CD4-positive, alpha-beta T cell treated with Interleukin-6 at 100 ng/mL for 8 hours (primary cell): ENCODE data around the gene PAQR6.
"Not testable (repeated sequence)": the region's sequence is repeated elsewhere in the genome, so short reads cannot be mapped to it uniquely, and the experiment has no call there.

Experiments
- DNase-seq: peaks from one replicate; pipeline ENCODE4 v3.0.0-alpha.2; 2020; ENCODE audit warnings: mixed read lengths, low spot score

PAQR6 gene

DNA sequence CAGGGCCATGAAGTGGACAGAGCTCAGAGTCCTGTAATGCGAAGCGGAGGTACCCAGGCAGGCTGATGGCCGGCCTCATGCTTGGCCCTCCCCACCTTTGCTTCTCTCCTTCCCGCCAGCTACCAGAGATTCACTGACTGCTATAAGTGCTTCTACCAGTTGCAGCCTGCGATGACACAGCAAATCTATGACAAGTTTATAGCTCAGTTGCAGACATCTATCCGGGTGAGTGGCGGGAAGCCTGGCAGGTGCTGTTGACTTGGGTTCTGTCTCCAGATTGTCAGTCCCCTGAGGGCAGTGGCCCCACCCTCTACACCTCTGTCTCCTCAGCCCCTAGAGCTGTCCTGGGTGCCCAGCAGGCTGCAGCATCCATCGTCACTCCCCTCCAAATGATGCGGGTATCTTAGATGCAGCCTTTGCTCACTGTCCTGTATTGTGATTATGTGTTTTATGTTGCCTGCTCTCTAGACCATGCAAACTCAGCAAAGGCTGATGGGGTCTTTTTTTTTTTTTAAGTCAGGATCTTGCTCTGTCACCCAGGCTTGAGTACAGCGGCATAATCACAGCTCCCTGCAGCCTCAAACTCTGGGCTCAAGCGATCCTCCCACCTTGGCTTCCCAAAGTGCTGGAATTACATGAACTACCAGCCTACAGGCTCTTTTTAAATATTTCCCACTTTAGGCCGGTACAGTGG lies 15.5 kb downstream of the PAQR6 start:
- no peak for DNase-seq

DNA sequence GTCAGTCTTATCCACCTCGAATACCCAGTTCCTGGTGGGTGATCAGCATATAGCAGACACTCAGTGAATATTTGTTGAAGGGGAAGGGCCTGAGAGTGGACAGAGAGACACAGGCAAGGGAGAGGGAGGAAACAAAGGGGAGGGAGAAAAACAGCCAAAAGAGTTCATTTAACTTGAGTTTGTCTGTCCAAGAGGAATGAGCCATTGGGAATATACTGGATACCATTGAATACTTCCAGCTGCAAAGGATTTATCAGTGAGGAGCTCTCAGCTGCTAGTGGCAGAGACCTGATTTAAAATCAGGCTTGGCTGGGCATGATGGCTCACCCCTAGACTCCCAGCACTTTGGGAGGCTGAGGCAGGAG lies 17.4 kb downstream of the PAQR6 start:
- no peak for DNase-seq

DNA sequence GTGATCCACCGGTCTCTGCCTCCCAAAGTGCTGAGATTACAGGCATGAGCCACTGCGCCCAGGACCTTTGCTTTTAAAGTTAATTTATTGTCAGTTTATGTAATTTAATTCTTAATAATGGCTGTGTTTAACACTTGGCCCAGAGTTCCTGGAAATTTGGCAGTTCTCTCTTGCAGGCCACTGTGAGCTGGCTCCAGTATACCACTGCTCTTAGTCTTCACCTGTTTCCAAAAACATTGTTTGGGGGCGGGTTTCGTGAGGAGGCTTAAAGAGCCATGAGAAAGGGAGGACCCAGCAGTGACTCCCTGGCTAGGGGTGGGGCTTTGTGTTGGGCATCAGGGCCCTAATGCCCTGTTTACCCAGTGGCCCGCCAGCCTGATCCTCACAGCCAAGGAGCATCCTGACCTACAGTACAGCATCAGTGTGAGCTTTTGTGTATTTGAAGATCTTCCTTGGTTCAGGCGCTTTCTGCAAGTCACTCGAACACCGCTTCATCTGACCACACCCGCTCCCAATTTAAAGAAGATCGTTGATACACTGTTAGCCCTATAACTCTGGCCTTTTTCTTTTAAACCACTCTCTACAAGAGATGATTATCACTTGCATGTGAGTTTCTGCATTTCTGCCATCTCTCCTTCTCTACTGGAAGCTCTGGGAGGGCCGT lies 17.9 kb downstream of the PAQR6 start:
- DNase-seq, result no peak

DNA sequence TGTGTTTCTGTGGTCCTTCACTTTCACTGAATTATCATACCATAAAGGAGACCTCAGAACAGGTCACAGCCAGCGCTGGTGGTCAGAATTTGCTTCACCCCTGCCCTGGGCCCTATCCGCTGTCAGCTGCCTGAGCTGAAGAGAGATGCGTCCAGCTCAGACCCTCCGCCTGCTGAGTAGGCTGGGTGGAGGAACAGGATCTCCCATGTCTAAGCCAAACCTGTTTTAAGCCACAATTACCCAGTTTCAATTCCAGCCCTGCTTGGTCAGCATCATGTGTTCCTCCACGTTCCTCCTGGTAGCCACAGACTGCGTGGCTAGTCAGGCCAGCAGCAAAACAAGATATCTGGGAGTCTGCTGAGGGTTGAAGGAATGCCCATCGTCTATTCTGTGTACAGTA lies 19.4 kb downstream of the PAQR6 start:
- no peak for DNase-seq

DNA sequence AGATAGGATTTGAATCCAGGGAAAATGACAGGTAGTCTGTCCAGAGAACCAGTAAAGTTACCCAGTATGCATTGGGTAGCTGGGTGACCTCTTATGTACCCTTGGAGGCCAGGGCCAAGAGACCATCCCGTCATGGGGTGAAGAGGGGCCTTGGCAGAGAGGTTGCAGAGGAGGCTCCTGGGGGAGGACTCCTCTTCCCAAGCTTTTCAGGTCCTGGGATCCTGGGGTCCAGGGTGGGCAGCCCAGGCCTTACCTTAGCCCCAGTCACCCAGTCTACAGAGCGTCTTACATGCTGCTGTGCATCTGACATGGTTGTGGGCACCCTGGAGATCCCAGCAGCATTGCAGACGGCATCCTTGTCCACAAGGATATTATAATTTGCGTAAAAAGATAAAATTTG lies 21.1 kb downstream of the PAQR6 start:
- no peak for DNase-seq

DNA sequence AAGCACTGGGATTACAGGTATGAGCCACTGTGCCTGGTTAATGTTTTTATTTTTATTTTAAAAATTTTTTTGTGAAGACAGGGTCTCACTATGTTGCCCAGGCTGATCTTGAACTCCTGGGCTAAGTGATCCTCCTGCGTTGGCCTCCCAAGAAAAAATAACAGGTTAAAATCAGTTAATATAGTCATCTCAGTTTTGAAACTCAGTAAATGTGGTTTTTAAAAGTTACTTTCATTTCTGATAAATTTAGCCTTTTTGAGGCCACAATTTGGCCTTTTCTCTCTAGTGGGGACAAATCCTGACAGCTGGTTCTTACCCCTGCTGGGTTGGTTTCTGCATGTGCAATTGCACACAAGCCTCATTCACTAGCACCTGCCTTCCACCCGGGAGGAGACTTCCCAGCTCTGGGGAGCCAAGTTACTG lies 21.7 kb downstream of the PAQR6 start:
- DNase-seq, result no peak

DNA sequence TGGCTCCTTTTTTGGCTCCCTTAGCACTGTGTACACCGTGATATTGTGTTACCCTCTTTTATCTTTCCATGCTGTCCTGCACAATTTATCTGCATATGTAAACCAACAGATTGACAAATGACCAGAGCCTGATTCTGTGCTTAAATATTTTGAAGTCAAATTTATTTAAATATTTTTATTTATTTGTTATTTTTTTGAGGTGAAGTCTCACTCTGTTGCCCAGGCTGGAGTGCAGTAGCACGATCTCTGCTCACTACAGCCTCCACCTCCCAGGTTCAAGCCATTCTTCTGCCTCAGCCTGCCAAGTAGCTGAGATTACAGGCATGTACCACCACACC lies 22.2 kb downstream of the PAQR6 start:
- DNase-seq, result no peak

DNA sequence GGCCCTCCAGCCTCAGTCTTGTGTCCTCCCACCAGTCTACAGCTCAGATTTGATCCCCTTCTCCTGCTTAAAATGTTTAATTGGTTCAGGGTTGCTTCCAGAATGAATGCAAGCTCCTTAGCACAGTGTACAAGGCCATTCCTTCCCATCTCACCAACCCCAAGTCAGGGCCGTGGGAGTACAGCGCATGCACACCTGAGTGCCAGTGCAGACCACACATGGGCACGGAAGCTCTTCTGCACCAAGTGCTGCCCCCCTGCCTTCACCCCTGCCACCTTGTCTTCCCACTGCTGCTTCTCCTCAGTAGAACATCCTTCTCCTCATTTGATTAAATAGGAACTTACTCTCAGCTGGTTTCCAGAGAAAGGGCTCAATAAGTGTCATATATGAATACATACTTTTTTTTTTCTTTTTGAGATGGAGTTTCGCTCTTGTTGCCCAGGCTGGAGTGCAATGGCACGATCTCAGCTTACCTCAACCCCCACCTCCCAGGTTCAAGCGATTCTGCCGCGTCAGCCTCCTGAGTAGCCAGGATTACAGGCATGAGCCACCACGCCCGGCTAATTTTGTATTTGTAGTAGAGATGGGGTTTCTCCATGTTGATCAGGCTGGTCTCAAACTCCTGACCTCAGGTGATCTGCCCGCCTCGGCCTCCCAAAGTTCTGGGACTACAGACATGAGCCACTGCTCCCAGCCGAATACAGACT lies 25.7 kb downstream of the PAQR6 start:
- no peak for DNase-seq

DNA sequence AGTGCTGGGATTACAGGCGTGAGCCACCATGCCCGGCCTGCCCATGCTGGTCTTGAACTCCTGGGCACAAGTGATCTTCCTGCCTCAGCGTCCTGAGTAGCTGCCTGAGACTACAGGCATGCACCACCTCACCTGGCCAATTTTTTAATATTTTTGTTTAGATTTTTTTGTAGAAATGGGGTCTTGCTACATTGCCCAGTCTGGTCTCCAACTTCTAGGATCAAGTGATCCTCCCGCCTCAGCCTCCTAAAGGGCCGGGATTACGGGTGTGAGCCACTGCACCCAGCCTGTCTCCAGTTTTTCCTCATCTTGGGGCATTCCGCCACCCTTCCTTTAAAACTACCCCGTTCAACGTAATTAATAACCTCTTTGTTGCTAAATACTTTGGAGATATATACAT lies 27.6 kb downstream of the PAQR6 start:
- no peak for DNase-seq

DNA sequence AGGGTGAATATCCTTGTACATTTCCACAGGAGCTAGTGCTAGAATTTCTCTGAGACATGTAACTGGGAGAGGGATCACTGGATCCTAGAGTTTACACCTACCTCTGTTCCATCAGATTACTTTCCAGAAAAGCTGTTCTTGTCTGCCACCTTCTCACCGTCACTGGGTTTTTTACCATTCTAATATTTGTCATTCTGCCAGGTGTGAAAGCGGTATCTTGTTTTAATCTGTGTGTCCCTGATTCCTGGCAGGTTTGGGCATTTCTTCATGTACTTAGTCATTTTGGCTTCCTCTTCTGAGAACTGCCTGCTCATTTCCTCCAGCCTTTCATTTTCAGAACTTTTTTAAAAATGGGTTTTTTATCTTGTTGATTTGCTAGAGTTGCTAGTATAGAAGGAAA lies 30.0 kb downstream of the PAQR6 start:
- peak; percentile 75 for DNase-seq

DNA sequence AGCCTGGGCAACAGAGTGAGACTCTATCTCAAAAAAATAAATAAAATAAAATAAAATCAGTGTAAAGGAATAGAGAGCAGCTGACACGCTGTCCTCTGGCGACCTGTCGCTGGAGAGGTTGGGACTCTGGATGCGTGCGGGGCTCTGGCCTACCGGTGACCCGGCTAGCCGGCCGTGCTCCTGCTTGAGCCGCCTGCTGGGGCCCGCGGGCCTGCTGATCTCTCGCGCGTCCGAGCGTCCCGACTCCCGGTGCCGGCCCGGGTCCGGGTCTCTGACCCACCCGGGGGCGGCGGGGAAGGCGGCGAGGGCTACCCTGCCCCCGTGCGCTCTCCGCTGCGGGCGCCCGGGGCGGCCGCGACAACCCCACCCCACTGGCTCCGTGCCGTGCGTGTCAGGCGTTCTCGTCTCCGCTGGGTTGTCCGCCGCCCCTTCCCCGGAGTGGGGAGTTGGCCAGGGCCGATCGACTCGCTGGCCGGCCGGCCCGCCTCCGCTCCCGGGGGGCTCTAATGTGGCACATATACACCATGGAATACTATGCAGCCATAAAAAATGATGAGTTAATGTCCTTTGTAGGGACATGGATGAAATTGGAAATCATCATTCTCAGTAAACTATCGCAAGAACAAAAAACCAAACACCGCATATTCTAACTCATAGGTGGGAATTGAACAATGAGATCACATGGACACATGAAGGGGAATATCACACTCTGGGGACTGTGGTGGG lies 31.3 kb downstream of the PAQR6 start:
- not testable (repeated sequence) for DNase-seq

DNA sequence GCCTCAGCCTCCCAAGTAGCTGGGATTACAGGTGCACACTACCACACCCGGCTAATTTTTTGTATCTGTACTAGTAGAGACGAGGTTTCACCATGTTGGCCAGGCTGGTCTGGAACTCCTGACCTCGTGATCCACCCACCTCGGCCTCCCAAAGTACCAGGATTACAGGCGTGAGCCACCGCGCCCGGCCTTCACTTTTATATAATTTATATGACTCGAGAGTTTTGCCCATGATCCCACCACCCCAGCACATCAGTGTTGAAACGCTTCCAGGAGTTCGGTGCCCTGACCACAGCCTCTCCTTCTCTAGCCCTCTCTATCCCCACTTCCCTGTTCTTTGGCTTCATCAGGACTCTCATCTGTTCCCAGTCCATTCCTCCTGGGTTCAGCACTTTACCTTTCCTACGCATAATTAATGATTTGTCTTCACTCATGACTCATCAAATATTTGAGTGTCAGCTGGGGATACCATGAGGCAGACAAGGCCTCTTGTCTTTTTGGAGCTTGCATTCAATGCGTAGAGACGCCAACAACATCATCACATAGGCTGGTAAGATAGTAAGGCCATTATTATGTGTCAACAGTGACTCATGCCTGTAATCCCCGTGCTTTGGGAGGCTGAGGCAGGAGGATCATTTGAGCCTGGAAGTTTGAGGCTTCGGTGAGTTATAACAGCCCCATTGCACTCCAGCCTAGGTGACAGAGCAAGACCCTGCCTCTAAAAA lies 33.7 kb downstream of the PAQR6 start:
- peak; percentile 21 for DNase-seq

DNA sequence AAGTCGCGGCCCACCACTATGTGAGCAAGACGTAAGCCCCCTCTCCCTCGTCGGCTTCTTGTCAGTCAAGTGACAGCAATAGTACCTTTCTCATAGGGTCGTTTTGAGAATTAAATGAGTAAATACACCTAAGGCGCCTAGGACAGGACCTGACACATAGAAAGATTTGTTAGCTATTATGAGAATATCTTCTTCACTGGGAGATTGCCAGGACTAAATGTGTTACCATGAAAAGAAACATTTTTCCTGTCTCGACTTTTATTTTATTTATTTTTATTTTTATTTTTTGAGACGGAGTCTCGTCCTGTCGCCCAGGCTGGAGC lies 34.3 kb downstream of the PAQR6 start:
- no peak for DNase-seq

DNA sequence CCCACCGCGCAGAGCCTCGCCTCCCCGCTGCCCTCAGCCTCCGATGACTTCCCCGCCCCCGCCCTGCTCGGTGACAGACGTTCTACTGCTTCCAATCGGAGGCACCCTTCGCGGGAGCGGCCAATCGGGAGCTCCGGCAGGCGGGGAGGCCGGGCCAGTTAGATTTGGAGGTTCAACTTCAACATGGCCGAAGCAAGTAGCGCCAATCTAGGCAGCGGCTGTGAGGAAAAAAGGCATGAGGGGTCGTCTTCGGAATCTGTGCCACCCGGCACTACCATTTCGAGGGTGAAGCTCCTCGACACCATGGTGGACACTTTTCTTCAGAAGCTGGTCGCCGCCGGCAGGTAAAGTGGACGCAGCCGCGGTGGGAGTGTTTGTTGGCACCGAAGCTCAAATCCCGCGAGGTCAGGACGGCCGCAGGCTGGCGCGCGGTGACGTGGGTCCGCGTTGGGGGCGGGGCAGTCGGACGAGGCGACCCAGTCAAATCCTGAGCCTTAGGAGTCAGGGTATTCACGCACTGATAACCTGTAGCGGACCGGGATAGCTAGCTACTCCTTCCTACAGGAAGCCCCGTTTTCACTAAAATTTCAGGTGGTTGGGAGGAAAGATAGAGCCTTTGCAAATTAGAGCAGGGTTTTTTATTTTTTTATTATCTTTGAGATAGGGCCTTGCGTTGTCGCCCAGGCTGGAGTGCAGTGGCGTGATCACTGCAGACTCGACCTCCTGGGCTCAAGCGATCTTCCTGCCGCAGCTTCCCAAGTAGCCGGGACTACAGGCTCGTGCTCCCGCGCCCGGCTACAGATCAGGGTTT lies 34.8 kb downstream of the PAQR6 start, which contains the start of gene PMF1:
Gene PMF1, plus strand, starts transcription at position 175 of the 811 bp plus-strand sequence. Its CDS starts 9 bp downstream, at position 184.
- peak; percentile 96 for DNase-seq

DNA sequence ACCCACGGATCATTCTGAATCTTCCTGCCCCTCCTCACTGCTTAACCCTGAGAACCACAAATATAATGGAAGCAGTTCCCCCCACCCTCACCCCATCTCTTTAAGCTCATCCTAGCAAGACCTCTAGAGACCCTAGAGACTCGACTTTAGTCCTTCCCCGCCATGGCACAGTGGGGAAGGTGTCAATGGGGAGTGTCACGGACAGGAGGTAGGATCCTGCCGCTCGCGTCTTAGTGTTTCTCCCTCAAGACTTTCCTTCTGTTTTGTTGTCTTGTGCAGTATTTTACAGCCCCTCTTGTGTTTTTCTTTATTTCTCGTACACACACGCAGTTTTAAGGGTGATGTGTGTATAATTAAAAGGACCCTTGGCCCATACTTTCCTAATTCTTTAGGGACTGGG lies 35.7 kb downstream of the PAQR6 start:
- DNase-seq, result no peak

DNA sequence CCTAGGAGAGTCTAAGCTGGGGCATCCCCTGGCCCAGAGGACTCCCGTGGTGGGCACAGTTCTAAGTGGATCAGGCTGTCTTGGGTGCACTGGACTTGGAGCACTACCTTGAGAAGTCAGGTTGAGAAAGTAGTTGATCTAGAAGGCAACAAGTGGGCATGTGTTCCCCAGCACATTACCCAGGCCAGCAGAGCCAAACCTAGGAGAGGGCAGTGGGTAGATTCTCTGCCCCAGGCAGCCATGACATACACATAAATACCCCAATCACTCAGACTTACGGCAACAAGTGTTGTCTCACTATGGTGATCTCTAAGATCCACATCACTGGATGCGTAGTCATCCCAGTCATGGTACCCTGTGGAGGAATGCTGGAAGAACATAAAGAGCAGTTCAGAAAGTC lies 36.6 kb downstream of the PAQR6 start:
- no peak for DNase-seq

DNA sequence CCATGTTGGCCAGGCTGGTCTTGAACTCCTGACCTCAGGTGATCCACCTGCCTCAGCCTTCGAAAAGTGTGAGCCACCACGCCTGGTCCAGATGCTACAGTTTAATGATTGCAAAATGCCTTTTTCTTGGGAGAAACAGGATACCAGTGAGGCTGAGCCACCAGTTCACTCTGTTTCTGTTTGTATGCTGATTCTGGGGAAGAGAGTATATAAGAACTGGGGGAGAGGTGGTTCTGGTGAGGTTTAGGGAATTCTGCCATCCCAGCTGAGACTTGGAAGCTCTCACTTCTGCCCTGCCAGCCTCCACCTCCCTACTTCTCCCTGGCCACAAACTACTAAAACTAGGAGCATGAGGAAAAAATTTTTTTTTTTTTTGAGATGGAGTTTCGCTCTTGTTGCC lies 43.2 kb downstream of the PAQR6 start:
- DNase-seq, result no peak

DNA sequence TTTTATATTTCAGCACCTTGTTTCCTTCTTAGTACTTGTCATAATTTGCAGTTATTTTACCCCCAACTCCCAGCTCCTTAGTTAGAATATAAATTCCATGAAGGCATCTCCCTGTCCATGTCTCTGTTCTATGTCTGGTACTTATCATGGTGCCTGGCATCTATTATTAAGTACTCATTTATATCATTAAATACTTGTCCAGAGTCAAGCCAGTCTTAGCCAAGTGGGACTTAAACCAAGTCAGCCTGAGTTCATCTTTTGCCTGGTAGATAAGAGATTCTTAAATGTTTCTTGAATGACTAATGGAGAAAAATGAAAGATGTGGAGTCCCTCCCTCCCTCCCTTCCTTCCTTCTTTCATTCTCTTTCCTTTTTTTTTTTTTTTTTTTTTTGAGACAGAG lies 44.5 kb downstream of the PAQR6 start:
- no peak for DNase-seq

DNA sequence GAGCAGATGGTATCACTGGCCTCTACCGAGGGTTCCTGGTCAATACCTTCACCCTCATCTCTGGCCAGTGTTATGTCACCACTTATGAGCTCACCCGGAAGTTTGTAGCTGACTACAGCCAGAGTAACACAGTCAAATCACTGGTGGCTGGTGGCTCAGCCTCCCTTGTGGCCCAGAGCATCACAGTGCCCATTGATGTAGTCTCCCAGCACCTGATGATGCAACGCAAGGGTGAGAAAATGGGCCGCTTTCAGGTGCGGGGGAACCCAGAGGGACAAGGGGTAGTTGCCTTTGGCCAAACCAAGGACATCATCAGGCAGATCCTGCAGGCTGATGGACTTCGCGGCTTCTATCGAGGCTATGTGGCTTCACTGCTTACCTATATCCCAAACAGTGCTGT lies 47.8 kb downstream of the PAQR6 start:
- DNase-seq, result no peak

DNA sequence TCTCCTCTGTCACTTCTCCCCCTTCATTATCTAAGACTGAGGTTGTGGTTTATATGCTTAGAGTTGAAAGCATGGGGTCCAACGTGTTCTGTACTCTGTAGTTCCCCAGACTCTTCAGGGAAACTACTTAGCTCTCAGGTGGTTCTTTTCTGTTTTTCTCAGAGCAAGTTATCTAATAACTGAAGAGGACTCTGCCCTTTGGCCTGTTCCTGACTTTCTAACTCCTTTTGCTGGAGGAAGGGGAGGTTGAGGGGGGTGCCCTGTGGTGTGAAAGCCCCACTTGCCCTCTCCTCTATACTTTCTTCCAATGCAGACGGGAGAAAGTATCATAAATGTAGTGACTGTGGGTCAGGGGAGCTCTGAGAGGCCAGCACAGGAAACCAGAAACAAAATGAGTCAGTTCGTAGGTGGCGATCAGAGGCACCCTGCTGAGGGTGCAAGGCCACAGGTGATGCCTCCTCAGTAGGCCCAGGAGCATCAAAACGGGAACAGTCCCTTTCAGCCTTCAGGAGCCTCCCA lies 49.0 kb downstream of the PAQR6 start:
- no peak for DNase-seq

DNA sequence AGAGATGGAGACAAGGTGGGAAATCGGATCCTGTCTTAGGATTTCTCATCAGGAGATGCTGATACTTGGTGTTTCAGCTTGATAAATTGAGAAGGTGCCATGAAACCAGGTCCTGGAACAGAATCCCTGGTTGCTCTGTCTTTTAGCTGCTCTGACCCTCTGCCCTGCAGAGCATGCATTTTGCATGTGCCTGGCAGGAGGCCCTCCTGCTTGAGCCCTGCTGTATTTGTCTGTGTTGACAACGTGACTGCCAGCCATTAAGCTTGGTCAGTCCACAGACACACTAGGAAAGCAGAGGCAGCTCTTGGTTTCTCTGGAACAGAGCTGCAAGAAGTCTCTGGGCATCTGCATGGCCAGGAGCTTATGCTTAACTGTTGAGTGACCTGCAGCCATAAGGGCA lies 51.4 kb downstream of the PAQR6 start:
- DNase-seq, result no peak
